Muscle of leg (tissue), 11 donors: ENCODE results near the gene ZNF521. TPM values are rescaled to one million over a fixed set of nuclear protein-coding genes. Genes with fewer than 3 reads are reported as not detected.

Experiments used
- DNase-seq: peaks from one replicate; pipeline ENCODE4 v3.0.0; 2013
- H3K27ac ChIP-seq: one replicate; pipeline ENCODE4 v1.5.1; 2013; ENCODE audit warnings: mild to moderate bottlenecking, low read length, control low read depth
- H3K27me3 ChIP-seq: one replicate; pipeline ENCODE4 v1.6.1; 2013; ENCODE audit warnings: low read length; ENCODE audit not compliant: control insufficient read depth, insufficient read depth
- H3K36me3 ChIP-seq: one replicate; pipeline ENCODE4 v1.6.1; 2013; ENCODE audit warnings: low read length; ENCODE audit not compliant: control insufficient read depth, insufficient read depth
- H3K4me1 ChIP-seq: one replicate; pipeline ENCODE4 v1.6.1; 2013; ENCODE audit warnings: low read length; ENCODE audit not compliant: control insufficient read depth, insufficient read depth
- H3K4me3 ChIP-seq: one replicate; pipeline ENCODE4 v1.5.1; 2013; ENCODE audit warnings: low read length, control low read depth
- H3K9me3 ChIP-seq: replicated peaks from 2 replicates; pipeline ENCODE4 v1.6.1; 2013; ENCODE audit warnings: low read depth, low read length; ENCODE audit not compliant: control insufficient read depth
- WGBS: methylation state at CpG from one replicate; pipeline ENCODE4 v1.1.5; 2013; ENCODE audit warnings: missing lambda C conversion rate; ENCODE audit not compliant: insufficient coverage; 5-methylcytosine and 5-hydroxymethylcytosine counted together
- polyA plus RNA-seq, 8 donors: library from polyadenylated mRNA; unstranded; fragments of 120-200 nt; gene quantifications; one replicate each; pipeline versions ENCODE4 v1.2.1 to v1.2.3, GENCODE V29; 2013; ENCODE audit warnings: inconsistent platforms in 1 of 8, low replicate concordance in 1 of 8; ENCODE audit not compliant: insufficient read length in 8 of 8, insufficient read depth in 1 of 8
- total RNA-seq: library from RNA; stranded (reverse); fragments of 120-200 nt; gene quantifications from one replicate; pipeline ENCODE4 v1.2.4, GENCODE V29; 2013

ZNF521 gene
- total and polyA plus RNA-seq, 9 donors = 29.6 to 67.1 (median 46.1) TPM

- DNase-seq = peak; percentile 47
- Histone ChIP-seq H3K36me3 (peaks cover 4% of the 10 kb centered on the region), H3K27ac (peak overlapping the region; percentile 45), H3K9me3 (no peaks in the 10 kb centered on the region), H3K4me1 (peaks cover 18% of the 10 kb centered on the region), H3K4me3 (no peak overlapping the region), H3K27me3 (no peaks in the 10 kb centered on the region)
- WGBS = 50% methylated on average over 8 of the region's 13 CpGs
Measured at GRCh38 chr18:25111377-25112288, 240.3 kb downstream of the ZNF521 start.

- Histone ChIP-seq H3K4me3 (no peak overlapping the region), H3K4me1 (peaks cover 18% of the 10 kb centered on the region), H3K27me3 (no peaks in the 10 kb centered on the region), H3K36me3 (peaks cover 4% of the 10 kb centered on the region), H3K9me3 (no peaks in the 10 kb centered on the region), H3K27ac (no peak overlapping the region)
- WGBS = no CpG with 5 or more reads among the region's 3 CpGs
- no peak for DNase-seq
Measured at GRCh38 chr18:25109484-25109883, 242.5 kb downstream of the ZNF521 start.

DNA sequence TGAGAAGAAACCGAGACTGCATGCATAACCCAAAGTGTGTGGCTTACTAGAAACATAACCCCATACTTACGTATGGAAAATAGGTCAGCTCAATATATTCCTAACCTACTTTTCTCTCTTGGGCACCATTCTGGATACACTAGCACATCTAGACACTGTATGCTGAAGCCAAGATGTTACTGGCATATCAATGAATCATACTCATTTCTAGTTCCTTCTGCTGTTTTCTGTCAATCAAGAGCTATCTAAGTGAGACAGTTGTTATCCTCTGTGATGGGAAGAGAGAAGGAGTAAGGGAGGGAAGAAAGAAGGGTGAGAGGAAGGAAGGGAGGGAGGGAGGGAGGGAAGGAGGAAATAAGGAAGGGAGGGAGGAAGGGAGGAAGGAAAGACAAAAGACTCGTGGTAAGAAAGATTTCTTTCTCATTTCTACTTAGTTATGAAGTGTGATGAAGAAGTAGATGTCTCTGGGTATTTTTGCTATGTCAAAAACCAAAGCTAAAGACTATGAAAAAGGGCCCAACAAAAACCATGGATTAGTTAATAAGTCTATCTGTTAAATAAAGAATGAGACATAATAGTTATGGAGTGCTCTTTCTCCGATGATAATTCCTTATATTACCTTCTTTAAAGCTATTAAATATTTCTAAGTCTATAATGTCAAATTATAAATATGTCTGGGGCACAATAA is 248.4 kb downstream of the ZNF521 start:
- H3K27me3 ChIP-seq = no peaks in the 10 kb centered on the region
- H3K4me1 ChIP-seq = peaks cover 2% of the 10 kb centered on the region
- no peak for DNase-seq
- H3K4me3 ChIP-seq = no peak overlapping the region
- no peaks in the 10 kb centered on the region for H3K9me3 ChIP-seq
- no peaks in the 10 kb centered on the region for H3K36me3 ChIP-seq
- 72% methylated on average over 2 of the region's 4 CpGs for WGBS
- no peak overlapping the region for H3K27ac ChIP-seq

DNA sequence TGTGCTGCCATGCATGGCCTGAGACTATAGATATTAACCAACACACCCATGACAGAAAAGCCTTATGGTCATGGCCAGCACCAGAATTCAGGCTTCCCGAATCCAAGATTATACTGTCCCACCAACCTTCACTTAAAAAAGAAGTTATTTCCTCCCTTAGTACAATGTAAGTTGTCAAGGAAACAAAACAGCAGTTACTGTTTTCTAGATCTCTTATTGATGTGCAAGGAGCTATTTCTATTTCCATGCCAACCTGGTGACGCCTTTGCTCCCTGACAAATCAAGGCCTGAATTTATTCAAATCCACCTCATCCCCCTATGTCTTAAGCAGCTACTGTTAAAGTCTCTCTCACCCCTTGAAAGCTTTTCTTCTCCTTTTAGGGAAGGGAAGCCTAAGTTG is 249.3 kb downstream of the ZNF521 start:
- H3K4me1 ChIP-seq = peaks cover 2% of the 10 kb centered on the region
- DNase-seq = peak; percentile 73
- no peak overlapping the region for H3K4me3 ChIP-seq
- no peaks in the 10 kb centered on the region for H3K9me3 ChIP-seq
- WGBS = no CpG with 5 or more reads among the region's 2 CpGs
- H3K36me3 ChIP-seq = no peaks in the 10 kb centered on the region
- H3K27me3 ChIP-seq = no peaks in the 10 kb centered on the region
- H3K27ac ChIP-seq = peak overlapping the region; percentile 25

GRCh38 chr18:25100418-25100817 is 251.5 kb downstream of the ZNF521 start:
- H3K4me3 ChIP-seq = no peak overlapping the region
- no CpG with 5 or more reads among the region's 3 CpGs for WGBS
- H3K9me3 ChIP-seq = no peaks in the 10 kb centered on the region
- H3K27ac ChIP-seq = no peak overlapping the region
- H3K36me3 ChIP-seq = no peaks in the 10 kb centered on the region
- no peaks in the 10 kb centered on the region for H3K27me3 ChIP-seq
- H3K4me1 ChIP-seq = peaks cover 2% of the 10 kb centered on the region
- DNase-seq = no peak

GRCh38 chr18:25099895-25100294 is 252.1 kb downstream of the ZNF521 start:
- WGBS = 100% methylated on average over 1 of the region's 3 CpGs
- H3K9me3 ChIP-seq = no peaks in the 10 kb centered on the region
- H3K27me3 ChIP-seq = no peaks in the 10 kb centered on the region
- no peaks in the 10 kb centered on the region for H3K36me3 ChIP-seq
- H3K4me1 ChIP-seq = peaks cover 2% of the 10 kb centered on the region
- DNase-seq = no peak
- no peak overlapping the region for H3K27ac ChIP-seq
- H3K4me3 ChIP-seq = no peak overlapping the region

DNA sequence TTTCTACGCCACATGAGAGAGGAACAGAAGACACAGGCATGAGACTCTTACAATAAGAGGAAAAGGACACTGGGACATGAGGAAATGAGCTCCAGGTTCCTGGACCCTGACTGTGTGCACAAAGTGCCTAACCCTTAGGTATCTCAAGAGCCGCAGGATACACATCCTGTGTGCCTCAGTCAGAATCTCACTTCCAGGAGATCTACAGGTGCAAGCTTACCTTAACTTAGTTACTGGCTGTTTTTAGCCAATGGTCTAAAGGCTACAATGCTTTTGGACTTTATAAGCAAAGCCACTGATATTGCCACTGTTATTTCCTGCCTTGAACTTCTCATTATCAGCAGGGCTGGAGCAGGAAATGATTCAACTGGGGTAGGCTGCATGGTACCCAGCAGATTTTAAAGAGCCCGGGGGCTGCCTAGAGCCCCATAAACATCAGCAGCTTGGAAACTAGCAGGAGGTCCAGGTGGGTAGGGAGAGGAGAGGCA is 254.4 kb downstream of the ZNF521 start:
- DNase-seq = no peak
- no peak overlapping the region for H3K27ac ChIP-seq
- H3K27me3 ChIP-seq = no peaks in the 10 kb centered on the region
- no peaks in the 10 kb centered on the region for H3K36me3 ChIP-seq
- peaks cover 2% of the 10 kb centered on the region for H3K4me1 ChIP-seq
- H3K4me3 ChIP-seq = no peak overlapping the region
- no peaks in the 10 kb centered on the region for H3K9me3 ChIP-seq
- WGBS = 85% methylated on average over 3 of the region's 3 CpGs

DNA sequence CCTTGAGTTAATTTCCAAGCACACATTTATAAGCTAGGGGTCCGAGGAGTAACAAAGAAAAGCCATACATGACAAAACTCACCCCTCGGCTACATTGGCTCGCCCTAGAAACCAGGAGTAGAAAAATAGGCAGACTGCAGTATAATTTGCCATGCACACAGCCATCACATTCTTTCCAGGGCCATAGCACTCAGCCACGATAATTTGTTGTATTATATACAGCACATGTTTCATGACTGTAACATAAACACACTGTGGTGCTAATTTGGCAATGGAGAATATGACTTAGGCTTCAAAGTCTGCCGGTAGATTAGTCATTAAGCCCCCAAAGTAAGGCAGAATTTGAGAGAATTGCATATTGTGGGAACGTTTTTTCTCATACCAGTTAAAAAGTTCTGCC is 254.9 kb downstream of the ZNF521 start:
- H3K27me3 ChIP-seq = no peaks in the 10 kb centered on the region
- no peaks in the 10 kb centered on the region for H3K9me3 ChIP-seq
- no peak overlapping the region for H3K4me3 ChIP-seq
- no CpG with 5 or more reads among the region's 6 CpGs for WGBS
- H3K4me1 ChIP-seq = no peaks in the 10 kb centered on the region
- DNase-seq = no peak
- no peaks in the 10 kb centered on the region for H3K36me3 ChIP-seq
- no peak overlapping the region for H3K27ac ChIP-seq

DNA sequence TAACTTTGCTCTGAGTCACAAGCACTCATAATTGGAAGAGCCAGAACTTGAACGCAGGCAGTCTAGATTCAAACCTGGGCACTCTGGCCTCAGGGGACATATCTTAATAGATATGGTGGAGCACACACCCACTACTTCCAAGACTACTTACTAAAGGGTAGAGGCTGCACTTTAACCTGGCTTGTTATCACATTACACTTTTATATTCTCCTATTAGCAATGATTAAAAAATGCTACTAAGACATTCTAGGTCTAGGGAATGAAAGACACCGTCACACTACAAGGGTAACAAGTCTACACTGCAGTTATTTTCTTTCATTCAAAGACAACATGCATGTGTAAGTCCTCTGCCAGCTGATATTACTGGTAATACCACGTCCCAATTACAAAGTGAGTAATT is 258.8 kb downstream of the ZNF521 start:
- WGBS = no CpG with 5 or more reads among the region's 3 CpGs

GRCh38 chr18:25089470-25089869 is 262.5 kb downstream of the ZNF521 start:
- no peaks in the 10 kb centered on the region for H3K4me1 ChIP-seq
- peaks cover 25% of the 10 kb centered on the region for H3K36me3 ChIP-seq
- H3K27ac ChIP-seq = no peak overlapping the region
- no peak for DNase-seq
- no peaks in the 10 kb centered on the region for H3K27me3 ChIP-seq
- no peak overlapping the region for H3K4me3 ChIP-seq
- no peaks in the 10 kb centered on the region for H3K9me3 ChIP-seq
- WGBS = no CpG with 5 or more reads among the region's 6 CpGs

More for the DNA sequence above, 258.8 kb downstream of the ZNF521 start:
- Histone ChIP-seq H3K36me3 (peaks cover 22% of the 10 kb centered on the region), H3K4me1 (no peaks in the 10 kb centered on the region), H3K9me3 (no peaks in the 10 kb centered on the region), H3K4me3 (no peak overlapping the region), H3K27me3 (no peaks in the 10 kb centered on the region), H3K27ac (no peak overlapping the region)
- DNase-seq = no peak
